Endothelial cell (in vitro differentiated cells): Measurements from ENCODE around the gene NOL9. TPM values are rescaled to one million over a fixed set of nuclear protein-coding genes. Genes with fewer than 3 reads are reported as not detected.

Source experiments
- DNase-seq: peaks from one replicate; pipeline ENCODE4 v3.0.0; 2021; ENCODE audit warnings: low spot score
- H3K27ac Mint-ChIP-seq: one replicate; pipeline ENCODE4 v1.8.0; 2021; ENCODE audit warnings: mixed read lengths, inconsistent platforms; ENCODE audit not compliant: unreplicated experiment
- H3K27me3 Mint-ChIP-seq: one replicate; pipeline ENCODE4 v1.8.0; 2021; ENCODE audit warnings: mild to moderate bottlenecking, moderate library complexity, mixed read lengths, inconsistent platforms; ENCODE audit not compliant: unreplicated experiment
- H3K36me3 Mint-ChIP-seq: one replicate; pipeline ENCODE4 v1.8.0; 2021; ENCODE audit warnings: mild to moderate bottlenecking, low read depth, mixed read lengths, inconsistent platforms; ENCODE audit not compliant: unreplicated experiment
- H3K4me1 Mint-ChIP-seq: one replicate; pipeline ENCODE4 v1.8.0; 2021; ENCODE audit warnings: mild to moderate bottlenecking, mixed read lengths, inconsistent platforms; ENCODE audit not compliant: unreplicated experiment
- H3K4me3 Mint-ChIP-seq: one replicate; pipeline ENCODE4 v1.8.0; 2021; ENCODE audit warnings: mild to moderate bottlenecking, mixed read lengths, inconsistent platforms; ENCODE audit not compliant: unreplicated experiment
- H3K9me3 Mint-ChIP-seq: one replicate; pipeline ENCODE4 v1.8.0; 2021; ENCODE audit warnings: mixed read lengths, inconsistent platforms; ENCODE audit not compliant: unreplicated experiment
- CTCF ChIP-seq: fragments of 200-600 bp; sonication (generic); IDR thresholded peaks from one replicate; pipeline ENCODE4 v1.5.0; 2021; ENCODE audit warnings: antibody characterized with exemption; ENCODE audit not compliant: unreplicated experiment
- total RNA-seq: library from RNA; stranded (reverse); fragmentation: NEBNext Ultra II Directional; extraction: Animal tissue kit (Norgen Biotek cat#: 25700); gene quantifications from one replicate; pipeline ENCODE4 v1.2.1, GENCODE V29; 2021; ENCODE audit not compliant: unreplicated experiment

The NOL9 gene
- total RNA-seq, 1 donor from 2014 or later: 26.9 TPM

GRCh38 chr1:6578624-6579373 is 24.5 kb upstream of the NOL9 start:
- no peak for TF ChIP-seq CTCF
- H3K27ac Mint-ChIP-seq: peak overlapping the region; percentile 94
- no peaks in the 10 kb centered on the region for H3K36me3 Mint-ChIP-seq
- H3K4me3 Mint-ChIP-seq: peak overlapping the region; percentile 97
- no peak for DNase-seq
- no peaks in the 10 kb centered on the region for H3K9me3 Mint-ChIP-seq
- peaks cover 10% of the 10 kb centered on the region for H3K4me1 Mint-ChIP-seq
- H3K27me3 Mint-ChIP-seq: peaks cover 9% of the 10 kb centered on the region

GRCh38 chr1:6577831-6578525 is 23.7 kb upstream of the NOL9 start:
- DNase-seq: no peak
- Mint-ChIP-seq H3K27ac (peak overlapping the region; percentile 64), H3K27me3 (peaks cover 9% of the 10 kb centered on the region), H3K4me3 (no peak overlapping the region), H3K36me3 (no peaks in the 10 kb centered on the region), H3K4me1 (peaks cover 10% of the 10 kb centered on the region), H3K9me3 (no peaks in the 10 kb centered on the region)
- TF ChIP-seq CTCF: no peak

- Mint-ChIP-seq H3K27ac (no peak overlapping the region), H3K9me3 (no peaks in the 10 kb centered on the region), H3K4me3 (no peak overlapping the region), H3K36me3 (no peaks in the 10 kb centered on the region), H3K4me1 (peaks cover 3% of the 10 kb centered on the region), H3K27me3 (peaks cover 10% of the 10 kb centered on the region)
- no peak for TF ChIP-seq CTCF
- no peak for DNase-seq
These were observed 20.5 kb upstream of the NOL9 start for GRCh38 chr1:6574818-6575217.

- Mint-ChIP-seq H3K36me3 (no peaks in the 10 kb centered on the region), H3K9me3 (no peaks in the 10 kb centered on the region), H3K4me3 (no peak overlapping the region), H3K27me3 (peaks cover 11% of the 10 kb centered on the region), H3K27ac (no peak overlapping the region), H3K4me1 (peaks cover 1% of the 10 kb centered on the region)
- no peak for TF ChIP-seq CTCF
- DNase-seq: no peak
These were observed 19.8 kb upstream of the NOL9 start for GRCh38 chr1:6574025-6574620.
